ENCODE measurements around the gene NUDCD2. TPM values are rescaled to one million over a fixed set of nuclear protein-coding genes. Genes with fewer than 3 reads are reported as not detected.
A peak's percentile ranks its signal among the peaks of the same experiment; 100 is the strongest.

The NUDCD2 gene, protein sequence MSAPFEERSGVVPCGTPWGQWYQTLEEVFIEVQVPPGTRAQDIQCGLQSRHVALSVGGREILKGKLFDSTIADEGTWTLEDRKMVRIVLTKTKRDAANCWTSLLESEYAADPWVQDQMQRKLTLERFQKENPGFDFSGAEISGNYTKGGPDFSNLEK
- total RNA-seq (24.4 TPM in 2 replicates), polyA plus RNA-seq (6.8 and 8.5 TPM in 2 replicates), polyA minus RNA-seq (2.6 and 2.7 TPM in 2 replicates)
- total RNA-seq (2013), result 33.9 TPM

- peak within 1 kb of the TSS; percentile 92 for H3K9ac ChIP-seq (ENCODE audit: low read length)
- H3K4me2 ChIP-seq (replicated peaks; ENCODE audit: low read depth, low read length, poor library complexity, severe bottlenecking), result peak within 1 kb of the TSS; percentile 88
- ChIA-PET POLR2A (interaction anchor here (1.2 to 4.4 kb wide), 5 partner anchors 22 to 455 kb away, joined by 3 to 40 read pairs (median 6); partner anchors contain the start of genes CCNG1 and MAT2B), CTCF (interaction anchor here (1.1 to 6.9 kb wide), 6 partner anchors 9 to 51 kb away, joined by 4 to 50 read pairs (median 24); partner anchors contain the start of genes CCNG1 and MAT2B)
- intact Hi-C loops (cut with micrococcal nuclease), result loop anchor here (1.0 to 5.0 kb wide), 4 partner anchors 23 to 456 kb away; partner anchors contain the start of genes CCNG1 and MAT2B
- H3K9me3 ChIP-seq (ENCODE audit: control extremely low read depth in 1 of 3, control insufficient read depth in 2 of 3, insufficient read depth in 1 of 3, low read length in 2 of 3), result no peaks in the 10 kb centered on the region
- Mint-ChIP-seq H3K9me3 (ENCODE audit: insufficient read depth) (no peaks in the 10 kb centered on the region), H3K4me3 (peak within 1 kb of the TSS; percentile 91), H3K27ac (peak within 1 kb of the TSS; percentile 99), H3K4me1 (peaks cover 33% of the 10 kb centered on the region), H3K27me3 (no peaks in the 10 kb centered on the region)
- H3K36me3 ChIP-seq (replicated peaks in 1 of 2; ENCODE audit: control extremely low read depth in 1 of 2, control insufficient read depth in 1 of 2, extremely low read depth in 1 of 2, insufficient read depth in 2 of 2, low read length in 1 of 2), result peaks cover 2 to 9% of the 10 kb centered on the region in 2 experiments
- H3K27me3 ChIP-seq (replicated peaks in 1 of 4; ENCODE audit: control extremely low read depth in 1 of 4, control insufficient read depth in 3 of 4, insufficient read depth in 4 of 4, low read length in 3 of 4), result no peaks in the 10 kb centered on the region
- peaks cover 17 to 32% of the 10 kb centered on the region in 2 donors for H3K4me1 ChIP-seq (ENCODE audit: control insufficient read depth in 2 of 2, insufficient read depth in 2 of 2, low read length in 2 of 2)
- H3K4me3 ChIP-seq (ENCODE audit: control extremely low read depth in 1 of 5, extremely low read depth in 1 of 5, insufficient read depth in 1 of 5, low read depth in 2 of 5, low read length in 4 of 5), result peak within 1 kb of the TSS; percentile 87 to 95 (median 90)
- under 1% methylated on average over 57 of the region's 59 CpGs for WGBS (ENCODE audit: insufficient coverage)
- H3K79me2 ChIP-seq (ENCODE audit: control insufficient read depth, insufficient read depth, low read length), result peaks cover 33% of the 10 kb centered on the region
- TF ChIP-seq EZH2 (IDR thresholded peaks at IDR 0.05; ENCODE audit: borderline replicate concordance, insufficient read depth, low read depth, low read length, poor library complexity, severe bottlenecking), result no peak
- TF ChIP-seq, protein P1, sequence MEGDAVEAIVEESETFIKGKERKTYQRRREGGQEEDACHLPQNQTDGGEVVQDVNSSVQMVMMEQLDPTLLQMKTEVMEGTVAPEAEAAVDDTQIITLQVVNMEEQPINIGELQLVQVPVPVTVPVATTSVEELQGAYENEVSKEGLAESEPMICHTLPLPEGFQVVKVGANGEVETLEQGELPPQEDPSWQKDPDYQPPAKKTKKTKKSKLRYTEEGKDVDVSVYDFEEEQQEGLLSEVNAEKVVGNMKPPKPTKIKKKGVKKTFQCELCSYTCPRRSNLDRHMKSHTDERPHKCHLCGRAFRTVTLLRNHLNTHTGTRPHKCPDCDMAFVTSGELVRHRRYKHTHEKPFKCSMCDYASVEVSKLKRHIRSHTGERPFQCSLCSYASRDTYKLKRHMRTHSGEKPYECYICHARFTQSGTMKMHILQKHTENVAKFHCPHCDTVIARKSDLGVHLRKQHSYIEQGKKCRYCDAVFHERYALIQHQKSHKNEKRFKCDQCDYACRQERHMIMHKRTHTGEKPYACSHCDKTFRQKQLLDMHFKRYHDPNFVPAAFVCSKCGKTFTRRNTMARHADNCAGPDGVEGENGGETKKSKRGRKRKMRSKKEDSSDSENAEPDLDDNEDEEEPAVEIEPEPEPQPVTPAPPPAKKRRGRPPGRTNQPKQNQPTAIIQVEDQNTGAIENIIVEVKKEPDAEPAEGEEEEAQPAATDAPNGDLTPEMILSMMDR (IDR thresholded peaks at IDR 0.05), result peak; percentile 28
- H4K20me1 ChIP-seq (ENCODE audit: control insufficient read depth, insufficient read depth, low read length, poor library complexity, severe bottlenecking), result no peaks in the 10 kb centered on the region
- ATAC-seq (ENCODE audit: low read depth) (peak; percentile 87), DNase-seq (peak; percentile 98)
- H2AFZ ChIP-seq (ENCODE audit: insufficient read depth, low read depth, low read length, poor library complexity, severe bottlenecking), result peak within 1 kb of the TSS; percentile 91
- peak within 1 kb of the TSS; percentile 92 for H3K27ac ChIP-seq (ENCODE audit: low read length in 2 of 2)
Observed at GRCh38 chr5:163459819-163460561, at the start of gene NUDCD2. TSS of gene NUDCD2 (minus strand) at chr5:163460102. CDS start at chr5:163460050, 52 bp downstream.

Data from B cell (primary cell).